Measurements from ENCODE around the gene ANKMY1. TPM values are rescaled to one million over a fixed set of nuclear protein-coding genes. Genes with fewer than 3 reads are reported as not detected.

Gene ANKMY1
- total and polyA plus RNA-seq, 2 of the 8 experiments (the other 6 are each of a cell fraction or from before 2014, with no cell fraction given), result 4.5 to 4.8 TPM

- Histone ChIP-seq H3K79me1 (ENCODE audit: low read depth, low read length) (no peaks in the 10 kb centered on the region), H3K4me2 (ENCODE audit: insufficient read depth in 1 of 2, low read depth in 2 of 2, low read length in 2 of 2) (no peak overlapping the region), H4K20me1 (replicated peaks in 1 of 2; ENCODE audit: control insufficient read depth in 1 of 2, insufficient read depth in 2 of 2, low read length in 2 of 2) (peaks cover 0 to 3% of the 10 kb centered on the region in 2 experiments), H3K27me3 (replicated peaks in 1 of 4; ENCODE audit: control insufficient read depth in 3 of 4, extremely low read depth in 1 of 4, insufficient read depth in 3 of 4, low read length in 3 of 4) (peaks cover 0 to 2% (median 0%) of the 10 kb centered on the region in 4 experiments; a peak in 1 of 7 replicates), H2BK5ac (ENCODE audit: low read depth, low read length) (no peak overlapping the region), H3K18ac (ENCODE audit: extremely low read depth, low read length) (no peak overlapping the region), H3K14ac (ENCODE audit: insufficient read length) (no peak overlapping the region), H2BK12ac (ENCODE audit: low read depth, low read length) (no peak overlapping the region), H2AK5ac (ENCODE audit: low read depth, low read length) (no peak overlapping the region), H3K79me2 (ENCODE audit: control insufficient read depth in 1 of 2, insufficient read depth in 2 of 2, low read length in 2 of 2) (no peaks in the 10 kb centered on the region), H4K8ac (ENCODE audit: extremely low read depth, insufficient read depth, low read length) (no peak overlapping the region), H3K36me3 (ENCODE audit: control insufficient read depth in 2 of 4, insufficient read depth in 4 of 4, low read length in 3 of 4) (no peaks in the 10 kb centered on the region), H4K5ac (ENCODE audit: insufficient read length, low read depth, low read length) (no peak overlapping the region), H3K27ac (ENCODE audit: low read depth, low read length) (no peak overlapping the region), H3K4ac (replicated peaks; ENCODE audit: insufficient read length, low read depth, low read length) (no peak overlapping the region), H3K9ac (replicated peaks in 1 of 4; ENCODE audit: extremely low read depth in 1 of 4, low read depth in 3 of 4, low read length in 3 of 4) (no peak overlapping the region), H2BK15ac (ENCODE audit: low read length) (no peak overlapping the region), H2BK120ac (replicated peaks; ENCODE audit: low read depth, low read length) (no peak overlapping the region), H3K56ac (replicated peaks; ENCODE audit: insufficient read length, low read depth, low read length) (no peak overlapping the region), H4K91ac (replicated peaks; ENCODE audit: insufficient read length, low read length) (no peak overlapping the region), H3K4me3 (ENCODE audit: extremely low read depth in 1 of 4, insufficient read depth in 2 of 4, low read depth in 3 of 4, low read length in 4 of 4) (no peak overlapping the region), H3K23ac (ENCODE audit: insufficient read length) (no peak overlapping the region), H2AFZ (ENCODE audit: low read length) (no peak overlapping the region), H3K9me3 (ENCODE audit: insufficient read depth in 2 of 2, low read depth in 1 of 2, low read length in 1 of 2) (no peaks in the 10 kb centered on the region), H2BK20ac (ENCODE audit: low read length) (no peak overlapping the region), H3K4me1 (replicated peaks in 1 of 4; ENCODE audit: control insufficient read depth in 3 of 4, insufficient read depth in 4 of 4, low read length in 3 of 4) (no peaks in the 10 kb centered on the region), H3K23me2 (ENCODE audit: low read depth, low read length) (peaks cover 6% of the 10 kb centered on the region; the same call in 1 of the 2 replicates)
- CTCF ChIA-PET (ENCODE audit: partially characterized antibody), result interaction anchor here (1.1 kb wide), 1 partner anchor 12 kb away, joined by 4 read pairs; no protein-coding TSS in a partner anchor
- DNase-seq (ENCODE audit: low read depth in 1 of 2, low spot score in 2 of 2) (no peak), FAIRE-seq (no peak)
- POLR2A ChIA-PET (ENCODE audit: partially characterized antibody), result no interaction called here
- TF ChIP-seq KDM1A (IDR thresholded peaks at IDR 0.05; ENCODE audit: borderline replicate concordance, low read length) (no peak), RFX5 (IDR thresholded peaks at IDR 0.05; ENCODE audit: borderline replicate concordance, low read depth, low read length) (no peak), HDAC2 (IDR thresholded peaks at IDR 0.05; ENCODE audit: borderline replicate concordance in 1 of 2, low read depth in 2 of 2, low read length in 2 of 2) (no peak), JUND (IDR thresholded peaks at IDR 0.05; ENCODE audit: low read length) (no peak), POLR2AphosphoS5 (IDR thresholded peaks at IDR 0.05; ENCODE audit: low read depth, low read length) (no peak)
- 86% methylated on average over 2 of the region's 6 CpGs; no CpG with 5 or more reads in 1 of the 2 experiments for WGBS, 2 experiments (ENCODE audit: extremely low coverage in 1 of 2, insufficient coverage in 1 of 2, insufficient read length in 1 of 2, insufficient replicate concordance in 2 of 2, low coverage in 1 of 2, low lambda C conversion rate in 2 of 2, missing lambda C conversion rate in 1 of 2)
These were observed 50.6 kb downstream of the ANKMY1 start for GRCh38 chr2:240507060-240507777.
